Measurements from ENCODE around the gene DUOX1.

DUOX1 gene

GRCh38 chr15:45157974-45158373 lies 28.2 kb downstream of the DUOX1 start:
- in situ Hi-C loops (cut with HindIII; ENCODE audit: low sequenced_read_pairs) = no loop called here
- peak; percentile 84 for DNase-seq (ENCODE audit: low read depth, low spot score)
- TF ChIP-seq CTCF (IDR thresholded peaks at IDR 0.05; ENCODE audit: low read depth, low read length) = no peak

GRCh38 chr15:45161666-45162065 lies 31.9 kb downstream of the DUOX1 start:
- no peak for DNase-seq (ENCODE audit: low read depth, low spot score)
- in situ Hi-C loops (cut with HindIII; ENCODE audit: low sequenced_read_pairs) = no loop called here
- TF ChIP-seq CTCF (IDR thresholded peaks at IDR 0.05; ENCODE audit: low read depth, low read length) = no peak
- no peak overlapping the region for H3K4me3 ChIP-seq (ENCODE audit: low read depth, low read length)

More at GRCh38 chr15:45157974-45158373, 28.2 kb downstream of the DUOX1 start:
- H3K4me3 ChIP-seq (ENCODE audit: low read depth, low read length) = no peak overlapping the region

- no peak overlapping the region for H3K4me3 ChIP-seq (ENCODE audit: low read depth, low read length)
- in situ Hi-C loops (cut with HindIII; ENCODE audit: low sequenced_read_pairs) = no loop called here
- peak; percentile 96 for TF ChIP-seq CTCF (IDR thresholded peaks at IDR 0.05; ENCODE audit: low read depth, low read length)
- peak; percentile 83 for DNase-seq (ENCODE audit: low read depth, low spot score)
These were observed 33.1 kb downstream of the DUOX1 start for GRCh38 chr15:45162771-45163507.

- no peak for DNase-seq (ENCODE audit: low read depth, low spot score)
- no peak for TF ChIP-seq CTCF (IDR thresholded peaks at IDR 0.05; ENCODE audit: low read depth, low read length)
- no peak overlapping the region for H3K4me3 ChIP-seq (ENCODE audit: low read depth, low read length)
- in situ Hi-C loops (cut with HindIII; ENCODE audit: low sequenced_read_pairs) = no loop called here
These were observed 33.7 kb downstream of the DUOX1 start for GRCh38 chr15:45163508-45163856.

GRCh38 chr15:45164914-45165313 lies 35.1 kb downstream of the DUOX1 start:
- no peak overlapping the region for H3K4me3 ChIP-seq (ENCODE audit: low read depth, low read length)
- in situ Hi-C loops (cut with HindIII; ENCODE audit: low sequenced_read_pairs) = no loop called here
- no peak for DNase-seq (ENCODE audit: low read depth, low spot score)
- no peak for TF ChIP-seq CTCF (IDR thresholded peaks at IDR 0.05; ENCODE audit: low read depth, low read length)

GRCh38 chr15:45165536-45165935 lies 35.7 kb downstream of the DUOX1 start:
- no peak for TF ChIP-seq CTCF (IDR thresholded peaks at IDR 0.05; ENCODE audit: low read depth, low read length)
- in situ Hi-C loops (cut with HindIII; ENCODE audit: low sequenced_read_pairs) = no loop called here
- H3K4me3 ChIP-seq (ENCODE audit: low read depth, low read length) = no peak overlapping the region
- DNase-seq (ENCODE audit: low read depth, low spot score) = no peak

Measured in astrocyte of the spinal cord (primary cell).